GM19035 (cell line): ENCODE measurements around the gene PON2.
"Not testable (repeated sequence)": the region's sequence is repeated elsewhere in the genome, so short reads cannot be mapped to it uniquely, and the experiment has no call there.

Experiments used
- ATAC-seq: cut with Tn5 transposase; IDR thresholded peaks from one replicate; pipeline ENCODE4 v1.9.1; 2021; ENCODE audit not compliant: unreplicated experiment

The PON2 gene

GRCh38 chr7:95407751-95408150 is 27.1 kb downstream of the PON2 start:
- no peak for ATAC-seq

GRCh38 chr7:95405800-95406199 is 29.0 kb downstream of the PON2 start:
- no peak for ATAC-seq

- ATAC-seq: no peak
These were observed 29.6 kb downstream of the PON2 start for GRCh38 chr7:95405208-95405607.

- ATAC-seq: no peak
These were observed 30.4 kb downstream of the PON2 start for GRCh38 chr7:95404316-95404865.

GRCh38 chr7:95398155-95398940 is 36.5 kb downstream of the PON2 start:
- ATAC-seq: no peak

GRCh38 chr7:95397381-95397780 is 37.4 kb downstream of the PON2 start:
- ATAC-seq: no peak

- ATAC-seq: no peak
These were observed 38.4 kb downstream of the PON2 start, which contains the start of gene PON3 for GRCh38 chr7:95396136-95397032. PON3 (minus strand) TSS chr7:95396375; CDS start chr7:95396350, 25 bp downstream.

GRCh38 chr7:95395755-95396135 is 39.1 kb downstream of the PON2 start:
- no peak for ATAC-seq

- ATAC-seq: no peak
These were observed 40.5 kb downstream of the PON2 start for GRCh38 chr7:95394370-95394769.

- no peak for ATAC-seq
These were observed 43.1 kb downstream of the PON2 start for GRCh38 chr7:95391761-95392160.

GRCh38 chr7:95389516-95389915 is 45.3 kb downstream of the PON2 start:
- ATAC-seq: no peak

GRCh38 chr7:95379457-95379856 is 55.4 kb downstream of the PON2 start:
- not testable (repeated sequence) for ATAC-seq

- no peak for ATAC-seq
These were observed 58.0 kb downstream of the PON2 start for GRCh38 chr7:95376632-95377400.

- ATAC-seq: no peak
These were observed 59.1 kb downstream of the PON2 start for GRCh38 chr7:95375591-95376257.

- no peak for ATAC-seq
These were observed 61.5 kb downstream of the PON2 start for GRCh38 chr7:95373323-95373722.

- no peak for ATAC-seq
These were observed 66.6 kb downstream of the PON2 start for GRCh38 chr7:95368235-95368634.

- ATAC-seq: no peak
These were observed 67.2 kb downstream of the PON2 start for GRCh38 chr7:95367606-95368005.

- ATAC-seq: no peak
These were observed 69.7 kb downstream of the PON2 start for GRCh38 chr7:95365151-95365550.

- ATAC-seq: no peak
These were observed 77.2 kb downstream of the PON2 start for GRCh38 chr7:95357623-95358022.
